K562 (cell line): ENCODE data around the gene SEC31A. TPM values are rescaled to one million over a fixed set of nuclear protein-coding genes. Genes with fewer than 3 reads are reported as not detected.

Source experiments
- ARID1B ChIP-seq: fragments of 450-650 bp; IDR thresholded peaks from 2 replicates; pipeline ENCODE4 v1.6.1; 2016; ENCODE audit warnings: antibody characterized with exemption, mild to moderate bottlenecking, inconsistent platforms
- C11orf30 ChIP-seq: fragments of 450-650 bp; IDR thresholded peaks from 2 replicates; pipeline ENCODE4 v1.6.1; 2016; ENCODE audit warnings: low read depth, mild to moderate bottlenecking
- FOSL1 ChIP-seq: fragments of 200-800 bp; sonication (Bioruptor generic); conservative IDR thresholded peaks from 2 replicates; pipeline ENCODE4 v1.6.1; 2016; ENCODE audit warnings: missing genetic modification characterization, missing compliant biosample characterization
- FOXK2 ChIP-seq, 2 experiments: fragments of 450-650 bp; IDR thresholded peaks in 1 of 2; conservative IDR thresholded peaks in 1 of 2; 2 replicates each; pipeline ENCODE4 v1.6.1; 2016; ENCODE audit warnings: low read depth in 2 of 2, mild to moderate bottlenecking in 1 of 2
- HDAC2 ChIP-seq: fragments of 450-650 bp; IDR thresholded peaks from 2 replicates; pipeline ENCODE4 v1.6.1; 2016; ENCODE audit warnings: mild to moderate bottlenecking
- JUN ChIP-seq, 2 experiments: sonication (generic) in 1 of 2; formaldehyde crosslinking in 1 of 2; IDR thresholded peaks; 2 replicates each; pipeline versions ENCODE4 v1.6.1 to v1.8.0; 2012 to 2022; ENCODE audit warnings: borderline replicate concordance in 2 of 2, mild to moderate bottlenecking in 2 of 2, improper control_type of control experiment in 1 of 2, low read depth in 1 of 2, low read length in 1 of 2, missing genetic modification reagents in 1 of 2
- LCOR ChIP-seq: sonication (generic); formaldehyde crosslinking; IDR thresholded peaks from 2 replicates; pipeline ENCODE4 v1.8.0; 2022; ENCODE audit warnings: mild to moderate bottlenecking, missing genetic modification reagents
- MTA1 ChIP-seq: fragments of 450-650 bp; IDR thresholded peaks from 2 replicates; pipeline ENCODE4 v1.6.1; 2017; ENCODE audit warnings: borderline replicate concordance
- MTA3 ChIP-seq: fragments of 450-650 bp; formaldehyde crosslinking; IDR thresholded peaks from 2 replicates; pipeline ENCODE4 v1.6.1; 2017; ENCODE audit warnings: mild to moderate bottlenecking, borderline replicate concordance
- RBM15 ChIP-seq: fragments of 200-400 bp; formaldehyde crosslinking; IDR thresholded peaks from 2 replicates; pipeline ENCODE4 v1.6.1; 2018; ENCODE audit warnings: mild to moderate bottlenecking, low read length, moderate library complexity; ENCODE audit not compliant: insufficient read depth
- SMARCA4 ChIP-seq: fragments of 450-650 bp; IDR thresholded peaks from 2 replicates; pipeline ENCODE4 v1.6.1; 2016
- SMARCC2 ChIP-seq: fragments of 450-650 bp; IDR thresholded peaks from 2 replicates; pipeline ENCODE4 v1.6.1; 2017; ENCODE audit warnings: antibody characterized with exemption, moderate library complexity, mild to moderate bottlenecking, low read depth
- SMARCE1 ChIP-seq: fragments of 450-650 bp; IDR thresholded peaks from 2 replicates; pipeline ENCODE4 v1.7.1; 2016; ENCODE audit warnings: mild to moderate bottlenecking
- ZNF146 ChIP-seq: IDR thresholded peaks from one replicate; pipeline ENCODE4 v1.6.1; 2018; ENCODE audit warnings: missing compliant biosample characterization; ENCODE audit not compliant: unreplicated experiment
- ZNF24 ChIP-seq: fragments of 450-650 bp; IDR thresholded peaks from 2 replicates; pipeline ENCODE4 v1.6.1; 2016
- ZNF316 ChIP-seq: fragments of 450-650 bp; IDR thresholded peaks from 2 replicates; pipeline ENCODE4 v1.6.1; 2016
- polyA plus RNA-seq, 8 experiments: library from polyadenylated mRNA; depleted of rRNA in 4 of 8; stranded (reverse) in 5 of 8; unstranded in 3 of 8; fragments of >200 nt; fragmentation: Nextera tagmentation in 2 of 8; fragmentation: Illumina TruSeq in 1 of 8; extraction: Ambion mirVana in 2 of 8; extraction: Trizol in 1 of 8; gene quantifications; 2 replicates each; pipeline versions ENCODE4 v1.2.1 to v1.2.3, GENCODE V29; 2011 to 2014; ENCODE audit warnings: inconsistent platforms in 1 of 8, missing spikeins in 1 of 8
- total RNA-seq, 7 experiments: library from RNA; depleted of rRNA in 6 of 7; stranded (reverse); fragments of >200 nt in 6 of 7; fragmentation: Illumina TruSeq in 2 of 7; extraction: Trizol in 2 of 7; gene quantifications; 2 replicates each; pipeline versions ENCODE4 v1.2.1 to v1.2.3, GENCODE V29; 2011 to 2021; ENCODE audit warnings: low replicate concordance in 1 of 7
- TF ChIP-seq, protein P1 (sequence below), 2 experiments: fragments of 450-650 bp in 1 of 2; sonication (generic) in 1 of 2; formaldehyde crosslinking in 1 of 2; IDR thresholded peaks in 1 of 2; conservative IDR thresholded peaks in 1 of 2; 2 replicates each; pipeline versions ENCODE4 v1.6.1 to v1.8.1; 2016 to 2023; ENCODE audit warnings: mild to moderate bottlenecking in 2 of 2, moderate library complexity in 2 of 2, inconsistent platforms in 1 of 2, missing genetic modification reagents in 1 of 2
- TF ChIP-seq, protein P2 (sequence below), 3 experiments: IDR thresholded peaks in 2 of 3; conservative IDR thresholded peaks in 1 of 3; 2 replicates each; pipeline ENCODE4 v1.5.1; 2011 to 2012; ENCODE audit warnings: low read length in 3 of 3, mild to moderate bottlenecking in 3 of 3, control low read depth in 2 of 3, improper control_type of control experiment in 1 of 3, inconsistent platforms in 1 of 3, low read depth in 1 of 3, mixed read lengths in 1 of 3, moderate library complexity in 1 of 3; ENCODE audit not compliant: insufficient read depth in 2 of 3
- TF ChIP-seq, protein P3 (sequence below), 2 experiments: fragments of 450-650 bp; conservative IDR thresholded peaks; 2 replicates each; pipeline ENCODE4 v1.6.1; 2017; ENCODE audit warnings: mild to moderate bottlenecking in 2 of 2, moderate library complexity in 2 of 2

SEC31A gene
- total and polyA plus RNA-seq, 9 of the 15 experiments (the other 6 are each of a cell fraction or from before 2014, with no cell fraction given) = 78.9 to 241 (median 173) TPM

DNA sequence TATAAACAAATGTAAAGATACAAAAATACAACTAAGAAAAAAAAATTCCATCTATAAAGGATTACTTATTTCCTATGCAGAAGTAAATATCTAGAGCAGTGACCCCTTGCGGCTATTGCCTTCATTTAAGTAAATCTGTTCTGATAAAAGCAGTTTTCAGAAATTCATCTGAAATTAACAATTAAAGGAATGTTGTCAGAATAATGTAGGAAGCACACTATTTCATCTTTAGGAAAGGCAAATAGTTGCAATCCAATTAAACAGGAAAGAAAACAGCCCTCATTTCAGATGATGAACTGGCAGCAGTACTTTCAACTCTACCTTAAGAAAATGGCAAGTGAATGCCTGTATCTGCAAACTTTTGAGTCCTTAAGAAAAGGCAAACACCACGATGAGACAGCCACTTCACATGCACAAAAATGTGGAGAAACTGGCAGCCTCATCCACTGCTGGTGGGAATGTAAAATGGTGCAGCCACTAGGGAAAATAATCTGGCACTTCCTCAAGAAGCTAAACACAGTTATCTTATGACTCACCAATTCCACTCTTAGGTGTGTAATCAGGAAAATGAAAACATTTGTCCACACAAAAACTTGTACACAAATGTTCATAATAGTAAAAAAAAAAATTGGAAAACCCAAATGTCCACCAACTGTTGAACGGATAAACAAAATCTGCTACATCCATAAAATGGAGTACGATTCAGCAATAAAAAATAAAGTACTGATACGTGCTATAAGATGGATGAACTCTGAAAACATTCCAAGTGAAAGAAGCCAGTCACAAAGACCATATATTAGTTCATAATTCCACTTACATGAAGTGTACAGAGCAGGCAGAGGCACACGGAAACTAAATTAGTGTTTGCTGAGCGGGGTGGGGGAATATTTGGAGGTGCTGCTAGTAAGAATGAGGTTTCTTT lies 7.6 kb upstream of the SEC31A start (continued):
- TF ChIP-seq, protein P1, sequence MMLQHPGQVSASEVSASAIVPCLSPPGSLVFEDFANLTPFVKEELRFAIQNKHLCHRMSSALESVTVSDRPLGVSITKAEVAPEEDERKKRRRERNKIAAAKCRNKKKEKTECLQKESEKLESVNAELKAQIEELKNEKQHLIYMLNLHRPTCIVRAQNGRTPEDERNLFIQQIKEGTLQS (IDR thresholded peaks at IDR 0.05) = peak; percentile 86
- TF ChIP-seq, protein P1 (CRISPR knock-in tag; conservative IDR thresholded peaks at IDR 0.05) = 0 out of 2 replicates have a peak, but pooled peaks have one; percentile 59
- TF ChIP-seq C11orf30 = peak; percentile 15; the same call in 1 of the 2 replicates
- TF ChIP-seq HDAC2 = 0 out of 2 replicates have a peak, but pooled peaks have one; percentile 8
- TF ChIP-seq FOSL1 (tag) = peak; percentile 92
- TF ChIP-seq MTA3 = no peak
- peak; percentile 51 for TF ChIP-seq ARID1B
- no peak for TF ChIP-seq ZNF24
- TF ChIP-seq, protein P2, sequence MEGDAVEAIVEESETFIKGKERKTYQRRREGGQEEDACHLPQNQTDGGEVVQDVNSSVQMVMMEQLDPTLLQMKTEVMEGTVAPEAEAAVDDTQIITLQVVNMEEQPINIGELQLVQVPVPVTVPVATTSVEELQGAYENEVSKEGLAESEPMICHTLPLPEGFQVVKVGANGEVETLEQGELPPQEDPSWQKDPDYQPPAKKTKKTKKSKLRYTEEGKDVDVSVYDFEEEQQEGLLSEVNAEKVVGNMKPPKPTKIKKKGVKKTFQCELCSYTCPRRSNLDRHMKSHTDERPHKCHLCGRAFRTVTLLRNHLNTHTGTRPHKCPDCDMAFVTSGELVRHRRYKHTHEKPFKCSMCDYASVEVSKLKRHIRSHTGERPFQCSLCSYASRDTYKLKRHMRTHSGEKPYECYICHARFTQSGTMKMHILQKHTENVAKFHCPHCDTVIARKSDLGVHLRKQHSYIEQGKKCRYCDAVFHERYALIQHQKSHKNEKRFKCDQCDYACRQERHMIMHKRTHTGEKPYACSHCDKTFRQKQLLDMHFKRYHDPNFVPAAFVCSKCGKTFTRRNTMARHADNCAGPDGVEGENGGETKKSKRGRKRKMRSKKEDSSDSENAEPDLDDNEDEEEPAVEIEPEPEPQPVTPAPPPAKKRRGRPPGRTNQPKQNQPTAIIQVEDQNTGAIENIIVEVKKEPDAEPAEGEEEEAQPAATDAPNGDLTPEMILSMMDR (IDR thresholded peaks at IDR 0.05 in 2 of 3, conservative IDR thresholded peaks at IDR 0.05 in 1 of 3; ENCODE audit: insufficient read depth in 2 of 3, low read depth in 1 of 3, low read length in 3 of 3) = peak in 2 of 3 experiments; percentile 11 to 62; a peak in 3 of 6 replicates
- peak; percentile 48; the same call in 1 of the 2 replicates for TF ChIP-seq SMARCC2
- TF ChIP-seq MTA1 = no peak
- TF ChIP-seq LCOR = 0 out of 2 replicates have a peak, but pooled peaks have one; percentile 26
- TF ChIP-seq RBM15 = no peak
- peak; percentile 60 for TF ChIP-seq SMARCE1
- peak; percentile 58; the same call in 1 of the 2 replicates for TF ChIP-seq SMARCA4
- peak; percentile 44 for TF ChIP-seq ZNF146
- TF ChIP-seq, protein P3, sequence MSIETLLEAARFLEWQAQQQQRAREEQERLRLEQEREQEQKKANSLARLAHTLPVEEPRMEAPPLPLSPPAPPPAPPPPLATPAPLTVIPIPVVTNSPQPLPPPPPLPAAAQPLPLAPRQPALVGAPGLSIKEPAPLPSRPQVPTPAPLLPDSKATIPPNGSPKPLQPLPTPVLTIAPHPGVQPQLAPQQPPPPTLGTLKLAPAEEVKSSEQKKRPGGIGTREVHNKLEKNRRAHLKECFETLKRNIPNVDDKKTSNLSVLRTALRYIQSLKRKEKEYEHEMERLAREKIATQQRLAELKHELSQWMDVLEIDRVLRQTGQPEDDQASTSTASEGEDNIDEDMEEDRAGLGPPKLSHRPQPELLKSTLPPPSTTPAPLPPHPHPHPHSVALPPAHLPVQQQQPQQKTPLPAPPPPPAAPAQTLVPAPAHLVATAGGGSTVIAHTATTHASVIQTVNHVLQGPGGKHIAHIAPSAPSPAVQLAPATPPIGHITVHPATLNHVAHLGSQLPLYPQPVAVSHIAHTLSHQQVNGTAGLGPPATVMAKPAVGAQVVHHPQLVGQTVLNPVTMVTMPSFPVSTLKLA (conservative IDR thresholded peaks at IDR 0.05) = 0 out of 4 replicates have a peak, but pooled peaks of 1 of the 2 experiments have one; percentile 7
- TF ChIP-seq ZNF316 = peak; percentile 22; the same call in 1 of the 2 replicates
- peak; percentile 65; the same call in 1 of the 2 replicates for TF ChIP-seq JUN (IDR thresholded peaks at IDR 0.05; ENCODE audit: borderline replicate concordance, low read depth, low read length)
- no peak for TF ChIP-seq JUN (CRISPR knock-in tag; IDR thresholded peaks at IDR 0.05; ENCODE audit: borderline replicate concordance)
- 0 out of 4 replicates have a peak, but pooled peaks of 1 of the 2 experiments have one; percentile 19 for TF ChIP-seq FOXK2 (conservative IDR thresholded peaks at IDR 0.05 in 1 of 2, IDR thresholded peaks at IDR 0.05 in 1 of 2; ENCODE audit: low read depth in 2 of 2)
